ENCODE measurements around the gene MAD2L1. TPM values are rescaled to one million over a fixed set of nuclear protein-coding genes. Genes with fewer than 3 reads are reported as not detected.

Gene MAD2L1
- 19.3 TPM for total RNA-seq

DNA sequence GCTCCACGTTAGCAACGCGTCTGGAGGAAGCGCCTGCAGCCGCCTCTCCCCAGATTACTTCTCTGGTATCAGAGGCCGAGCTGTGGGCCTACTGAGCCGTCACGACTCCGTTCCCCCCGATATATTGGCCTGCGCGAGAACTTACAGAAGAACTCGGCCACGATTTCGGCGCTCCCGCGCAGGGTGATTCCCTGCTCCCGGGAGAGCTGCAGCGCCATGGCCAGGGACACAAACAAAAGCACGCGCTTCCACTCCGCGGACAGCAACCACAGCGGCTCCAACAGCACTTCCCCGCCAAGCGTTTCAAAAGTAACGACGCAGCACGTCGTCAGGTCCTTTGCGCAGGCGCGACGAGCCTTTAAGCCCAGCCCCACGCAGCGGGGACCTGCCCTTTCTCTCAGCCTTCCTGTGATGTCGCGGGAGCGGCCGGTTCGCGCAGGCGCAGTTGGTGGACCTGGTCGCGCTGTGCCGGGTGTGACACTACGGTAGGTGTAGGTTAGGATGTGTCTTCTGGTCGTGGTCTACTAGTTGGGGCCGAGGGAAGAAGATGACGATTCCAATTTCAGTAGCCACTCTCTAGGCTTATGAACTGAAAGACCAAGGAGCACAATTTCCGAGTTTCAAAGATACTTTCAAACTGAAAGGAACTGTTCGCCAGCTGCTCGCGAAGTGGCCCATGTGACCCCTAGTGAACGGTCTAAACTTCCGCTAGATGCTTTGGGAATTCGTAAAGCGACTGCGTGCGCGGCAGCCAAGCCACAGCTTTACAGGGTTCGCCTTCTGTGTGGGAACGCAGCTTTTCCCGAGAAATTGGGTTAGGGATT, at the start of gene MAD2L1:
Gene MAD2L1, minus strand, starts transcription at position 332 of the 824 bp plus-strand sequence. Its CDS starts 114 bp downstream, at position 218.

